Activated T-cell treated with anti-CD3 and anti-CD28 coated beads for 24 hours (primary cell): ENCODE results near the gene GCG.

ENCODE experiments used
- DNase-seq: peaks from one replicate; pipeline ENCODE4 v3.0.0-alpha.2; 2020; ENCODE audit warnings: low read depth

GCG gene

DNA sequence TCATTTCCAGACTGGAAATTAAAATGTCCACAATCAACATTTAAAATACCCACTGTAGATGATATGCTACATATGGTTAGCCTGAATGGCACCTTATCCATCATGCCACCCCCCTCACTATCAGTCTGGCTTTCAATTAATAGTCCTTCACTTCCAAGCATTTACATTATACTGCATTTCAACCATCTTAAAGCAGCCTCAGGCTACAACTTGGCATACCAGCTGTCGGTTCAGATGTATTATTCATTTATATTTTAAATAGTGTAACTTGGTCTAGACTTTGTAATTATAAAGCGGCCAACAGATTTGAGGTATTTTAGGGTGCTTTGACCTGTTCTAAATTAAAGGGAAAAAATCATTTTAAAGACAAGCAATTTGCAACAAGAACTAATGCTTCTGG, 2.6 kb downstream of the GCG start:
- no peak for DNase-seq

GRCh38 chr2:162148956-162149355, 3.1 kb downstream of the GCG start:
- DNase-seq, result no peak

DNA sequence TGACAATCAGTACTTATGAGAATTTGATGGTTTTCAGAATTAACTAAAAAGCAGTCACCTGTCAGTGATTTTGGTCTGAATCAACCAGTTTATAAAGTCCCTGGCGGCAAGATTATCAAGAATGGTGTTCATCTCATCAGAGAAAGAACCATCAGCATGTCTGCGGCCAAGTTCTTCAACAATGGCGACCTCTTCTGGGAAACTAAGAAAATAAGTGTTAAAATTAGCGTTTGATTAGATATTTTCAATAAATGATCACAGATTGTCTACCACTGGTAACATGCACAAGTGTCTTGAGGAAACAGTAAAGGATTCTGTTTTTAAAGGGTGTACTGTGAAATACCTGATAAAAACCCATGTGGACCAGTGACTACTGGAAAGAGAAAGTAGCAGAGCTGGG, 8.1 kb downstream of the GCG start:
- DNase-seq, result no peak

GRCh38 chr2:162138310-162138709, 13.7 kb downstream of the GCG start:
- DNase-seq, result no peak

DNA sequence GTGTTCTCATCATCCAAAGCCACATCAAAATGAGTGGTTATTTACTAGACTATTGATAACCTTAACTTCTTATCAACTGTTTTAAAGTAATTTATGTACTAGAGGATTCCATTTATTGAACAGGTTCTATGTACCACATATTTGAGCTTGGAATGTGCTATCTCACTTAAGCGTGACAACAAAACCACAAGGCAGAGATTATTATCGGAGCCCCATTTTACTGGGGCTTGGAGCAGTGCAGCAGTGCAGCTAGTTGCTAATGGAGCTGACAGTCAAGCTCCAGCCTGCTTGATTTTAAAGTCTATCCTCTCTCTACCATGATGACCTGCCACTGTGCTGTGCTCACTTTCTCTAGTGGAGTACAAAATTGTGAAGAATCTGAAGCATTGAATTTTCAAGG, 24.6 kb downstream of the GCG start:
- no peak for DNase-seq

DNA sequence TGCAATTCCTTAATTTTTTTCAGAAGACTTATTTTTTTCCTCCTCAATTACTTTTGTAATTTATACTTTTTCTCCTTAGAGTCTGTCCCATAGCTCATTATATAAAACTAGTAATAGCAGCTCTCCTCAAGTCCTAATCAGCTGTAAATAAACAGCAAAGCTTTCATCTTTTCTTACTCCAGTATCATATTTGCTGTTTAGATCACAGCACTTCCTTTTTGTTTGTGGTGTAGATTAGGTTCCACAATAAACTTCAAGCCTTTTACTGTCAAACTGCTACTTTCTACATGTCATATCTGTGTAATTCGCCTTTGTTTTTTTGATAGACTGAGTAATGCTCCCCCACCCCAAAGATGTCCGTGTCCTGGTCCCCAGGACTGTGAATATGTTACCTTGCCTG, 25.5 kb downstream of the GCG start:
- no peak for DNase-seq

GRCh38 chr2:162126111-162126519, 25.9 kb downstream of the GCG start:
- DNase-seq, result no peak

GRCh38 chr2:162125138-162125537, 26.9 kb downstream of the GCG start:
- DNase-seq, result no peak

GRCh38 chr2:162123806-162124758, 28.0 kb downstream of the GCG start:
- no peak for DNase-seq

- no peak for DNase-seq
These were observed 33.6 kb downstream of the GCG start for GRCh38 chr2:162118166-162119031.

DNA sequence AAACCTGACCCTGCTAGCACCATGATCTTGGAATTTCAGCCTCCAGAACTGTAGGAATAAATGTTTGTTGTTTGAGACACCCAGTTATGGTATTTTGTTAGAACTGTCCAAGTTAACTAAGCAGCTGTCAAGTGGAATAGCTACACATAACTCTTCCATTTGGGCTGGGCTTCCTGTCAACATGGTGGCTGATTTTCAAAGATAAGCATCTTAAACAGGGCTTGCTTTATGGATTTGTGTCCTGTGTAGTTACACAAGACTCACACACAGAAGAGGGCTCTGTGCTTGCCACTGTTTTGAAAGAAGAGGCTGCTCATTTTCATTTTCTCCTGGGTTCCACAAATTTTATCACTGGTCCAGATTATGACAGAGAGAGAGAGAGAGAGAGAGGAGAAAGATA, 35.7 kb downstream of the GCG start:
- no peak for DNase-seq

DNA sequence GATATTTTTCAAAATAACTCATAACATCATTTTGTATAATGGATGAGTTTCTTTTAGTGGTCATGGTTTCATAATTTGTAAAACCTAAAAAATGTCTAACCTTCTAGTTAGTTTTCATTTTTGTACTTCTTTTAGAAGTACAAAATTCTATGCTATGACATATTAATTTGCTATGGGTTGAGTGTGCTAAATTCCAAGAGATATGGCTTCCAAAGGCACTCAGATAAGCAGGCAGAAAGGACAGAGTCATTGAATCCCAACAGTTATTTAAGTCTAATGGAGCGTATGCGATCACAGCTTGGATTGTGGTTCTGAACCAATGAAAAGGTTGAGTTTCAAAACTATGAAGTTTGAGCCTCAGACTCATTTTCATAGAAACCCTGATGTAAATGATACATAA, 37.0 kb downstream of the GCG start:
- DNase-seq, result no peak

GRCh38 chr2:162114271-162114670, 37.8 kb downstream of the GCG start:
- no peak for DNase-seq

- DNase-seq, result no peak
These were observed 38.3 kb downstream of the GCG start for GRCh38 chr2:162113776-162114168.

GRCh38 chr2:162113088-162113775, 38.8 kb downstream of the GCG start:
- no peak for DNase-seq

DNA sequence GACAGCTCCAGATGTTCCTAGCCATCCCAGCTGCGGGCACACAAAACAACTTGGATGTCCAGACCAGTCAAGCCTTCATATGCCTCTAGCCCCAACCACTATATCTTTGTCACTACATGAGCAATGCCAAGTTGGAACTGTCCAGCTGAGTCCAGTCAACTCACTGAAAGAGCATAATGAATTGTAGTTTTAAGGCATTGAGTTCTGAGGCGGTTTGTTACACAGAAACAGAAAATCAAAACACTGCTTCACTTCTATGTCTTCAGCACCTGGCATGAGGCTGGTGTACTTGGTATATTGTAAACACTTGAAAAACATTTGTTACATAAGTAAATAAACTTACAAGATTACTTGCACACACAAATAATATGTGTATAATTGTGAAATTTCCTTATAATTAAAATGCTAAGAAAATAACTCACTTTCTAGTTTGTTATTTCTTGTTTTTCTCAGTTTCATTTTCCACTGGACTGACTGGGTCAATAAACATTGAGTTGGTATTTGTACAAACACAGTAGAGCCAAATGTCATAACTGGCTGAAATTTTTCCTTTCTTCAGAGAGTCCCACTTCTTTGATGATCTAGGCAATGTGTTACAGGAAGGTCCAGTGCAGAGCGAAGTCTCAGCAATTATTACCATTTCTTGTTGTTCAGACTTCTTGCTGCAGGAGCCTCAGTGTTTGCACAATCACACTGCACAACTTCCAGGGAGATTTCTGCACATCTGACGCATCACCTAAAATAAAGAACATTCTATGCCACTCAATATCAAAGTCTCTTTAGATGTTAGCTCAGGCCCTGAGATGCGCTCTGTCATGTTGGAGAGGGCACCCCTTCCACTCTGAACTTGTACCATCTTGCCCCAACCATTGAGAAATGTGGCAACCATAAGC, 39.8 kb downstream of the GCG start:
- DNase-seq, result no peak

- DNase-seq, result no peak
These were observed 44.6 kb downstream of the GCG start for GRCh38 chr2:162107361-162107901.

DNA sequence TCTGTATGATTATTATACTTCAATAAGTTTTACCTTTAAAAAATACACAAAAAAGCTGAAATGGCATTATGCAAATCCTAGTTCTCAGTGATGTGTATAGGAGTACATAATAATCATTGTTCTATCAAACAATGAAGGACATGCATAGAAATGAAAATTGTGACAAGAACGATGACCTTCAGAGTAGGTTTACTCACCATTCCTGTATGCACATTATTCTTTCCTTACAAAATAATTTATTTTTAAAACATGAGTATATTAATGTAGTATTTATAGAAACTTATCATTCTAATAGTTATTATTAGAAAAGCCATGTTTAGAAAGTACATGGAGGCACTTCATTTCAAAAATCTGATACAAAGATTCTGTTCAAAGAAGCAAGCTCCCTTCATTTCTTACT, 45.3 kb downstream of the GCG start:
- no peak for DNase-seq

GRCh38 chr2:162106146-162106551, 45.9 kb downstream of the GCG start:
- DNase-seq, result no peak

DNA sequence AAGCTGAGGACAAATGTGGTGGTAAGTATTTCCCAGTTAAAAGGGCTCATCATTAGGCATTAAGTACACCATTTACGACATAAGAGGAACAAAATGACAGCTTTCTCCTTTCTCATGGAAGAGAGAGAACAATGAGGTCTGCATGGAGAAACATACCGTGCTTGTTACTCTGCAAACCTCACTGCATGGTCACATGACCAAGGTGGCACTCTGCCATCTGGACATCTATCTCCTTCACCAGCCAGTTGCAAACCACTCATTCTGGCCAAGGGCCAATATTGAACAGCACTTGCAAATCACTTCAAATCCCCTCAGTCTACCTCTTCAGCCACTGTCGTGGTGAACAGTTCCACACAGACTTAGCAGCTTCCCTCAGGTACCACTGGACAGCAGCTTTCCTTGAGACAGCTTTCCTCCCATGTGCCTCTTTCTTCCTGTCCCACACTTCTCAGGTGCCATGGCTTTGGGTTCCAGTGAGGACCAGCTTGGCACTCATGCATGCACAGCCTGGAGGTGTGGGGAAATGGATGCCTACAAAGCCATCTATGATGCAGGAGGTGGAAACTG, 48.5 kb downstream of the GCG start:
- no peak for DNase-seq

DNA sequence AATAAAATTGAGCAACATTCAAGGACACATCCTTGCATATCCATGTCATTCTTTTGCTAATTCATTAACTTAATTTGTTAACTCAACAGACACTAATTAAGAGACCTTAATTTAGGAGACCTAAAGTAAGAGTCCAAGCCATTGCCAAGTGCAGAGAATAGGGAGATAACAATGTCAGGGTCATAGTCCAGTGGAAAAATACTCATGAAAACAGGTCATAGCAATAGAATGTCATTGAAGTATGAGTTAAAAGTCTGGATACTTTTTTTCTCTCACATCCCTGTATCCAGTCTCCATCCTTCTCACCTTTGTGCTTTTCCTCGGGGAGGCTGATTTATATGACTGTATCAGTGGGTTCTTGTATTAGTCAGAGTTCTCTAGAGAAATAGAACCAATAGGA, 51.5 kb downstream of the GCG start:
- DNase-seq, result no peak
